Ascending aorta (tissue), 2 donors: Measurements from ENCODE around the gene PIEZO2. TPM values are rescaled to one million over a fixed set of nuclear protein-coding genes. Genes with fewer than 3 reads are reported as not detected.
A peak's percentile ranks its signal among the peaks of the same experiment; 100 is the strongest.
"Not testable (repeated sequence)": the region's sequence is repeated elsewhere in the genome, so short reads cannot be mapped to it uniquely, and the experiment has no call there.

Source experiments
- DNase-seq, 2 donors: peaks; one replicate each; pipeline ENCODE4 v3.0.0-alpha.2; 2019; ENCODE audit warnings: low spot score in 2 of 2
- H3K27ac ChIP-seq, 2 donors: fragments of 200-600 bp; sonication (generic); one replicate each; pipeline ENCODE4 v1.5.1; 2016 to 2017; ENCODE audit warnings: mild to moderate bottlenecking in 1 of 2
- H3K27me3 ChIP-seq: fragments of 200-600 bp; sonication (generic); one replicate; pipeline ENCODE4 v1.5.1; 2017
- H3K36me3 ChIP-seq, 2 donors: fragments of 200-600 bp; sonication (generic); one replicate each; pipeline ENCODE4 v1.5.1; 2016
- H3K4me1 ChIP-seq, 2 donors: fragments of 200-600 bp; sonication (generic); one replicate each; pipeline ENCODE4 v1.5.1; 2016 to 2017; ENCODE audit warnings: mild to moderate bottlenecking in 1 of 2
- H3K4me3 ChIP-seq, 2 donors: fragments of 200-600 bp; sonication (generic); one replicate each; pipeline ENCODE4 v1.5.1; 2016 to 2017; ENCODE audit warnings: mild to moderate bottlenecking in 1 of 2
- H3K9me3 ChIP-seq, 2 donors: fragments of 200-600 bp; sonication (generic); one replicate each; pipeline ENCODE4 v1.5.1; 2016
- CTCF ChIP-seq, 3 experiments: fragments of 200-600 bp in 2 of 3; fragments of 450-650 bp in 1 of 3; sonication (generic) in 2 of 3; IDR thresholded peaks; one replicate each; pipeline ENCODE4 v1.5.1; 2016 to 2019; ENCODE audit warnings: antibody characterized with exemption in 3 of 3, mild to moderate bottlenecking in 1 of 3, moderate library complexity in 1 of 3
- intact Hi-C: fragments of 100-400 bp; cut with DNase I; formaldehyde crosslinking; loops from one replicate; pipeline ENCODE4 v1.15.1; 2023
- total RNA-seq: library from RNA; depleted of rRNA; stranded (reverse); fragments of >200 nt; gene quantifications from one replicate; pipeline ENCODE4 v1.1.0, GENCODE V29; 2016

PIEZO2 gene
- total RNA-seq, 1 donor from 2014 or later, result 3.1 TPM

- intact Hi-C loops, result no loop called here
- Histone ChIP-seq H3K9me3 (no peaks in the 10 kb centered on the region), H3K36me3 (no peaks in the 10 kb centered on the region), H3K4me1 (no peaks in the 10 kb centered on the region), H3K4me3 (no peak overlapping the region), H3K27ac (no peak overlapping the region), H3K27me3 (no peaks in the 10 kb centered on the region)
- TF ChIP-seq CTCF (IDR thresholded peaks at IDR 0.05), result no peak
- peak in 1 of 2 donors; percentile 67 for DNase-seq
These were observed 489.0 kb downstream of the PIEZO2 start for GRCh38 chr18:10660179-10660884.

- intact Hi-C loops, result no loop called here
- no peak for TF ChIP-seq CTCF (IDR thresholded peaks at IDR 0.05)
- Histone ChIP-seq H3K36me3 (no peaks in the 10 kb centered on the region), H3K27me3 (no peaks in the 10 kb centered on the region), H3K4me3 (no peak overlapping the region), H3K9me3 (no peaks in the 10 kb centered on the region), H3K27ac (no peak overlapping the region), H3K4me1 (no peaks in the 10 kb centered on the region)
- DNase-seq, result no peak
These were observed 489.8 kb downstream of the PIEZO2 start for GRCh38 chr18:10659594-10659993.

GRCh38 chr18:10659000-10659399, 490.4 kb downstream of the PIEZO2 start:
- intact Hi-C loops, result no loop called here
- TF ChIP-seq CTCF (IDR thresholded peaks at IDR 0.05), result no peak

GRCh38 chr18:10644003-10644402, 505.4 kb downstream of the PIEZO2 start:
- H3K9me3 ChIP-seq, H3K36me3 ChIP-seq, H3K4me1 ChIP-seq, intact Hi-C loops, H3K27ac ChIP-seq, H3K27me3 ChIP-seq, DNase-seq, H3K4me3 ChIP-seq: not testable (repeated sequence)

More at GRCh38 chr18:10659000-10659399, 490.4 kb downstream of the PIEZO2 start:
- Histone ChIP-seq H3K27me3 (no peaks in the 10 kb centered on the region), H3K4me3 (no peak overlapping the region), H3K4me1 (no peaks in the 10 kb centered on the region), H3K36me3 (no peaks in the 10 kb centered on the region), H3K9me3 (no peaks in the 10 kb centered on the region), H3K27ac (no peak overlapping the region)
- no peak for DNase-seq

- H3K36me3 ChIP-seq, H3K4me3 ChIP-seq, H3K27ac ChIP-seq, H3K4me1 ChIP-seq, intact Hi-C loops, H3K9me3 ChIP-seq, DNase-seq, H3K27me3 ChIP-seq: not testable (repeated sequence)
These were observed 506.3 kb downstream of the PIEZO2 start for GRCh38 chr18:10642915-10643524.

- H3K27ac ChIP-seq, H3K36me3 ChIP-seq, H3K27me3 ChIP-seq, H3K9me3 ChIP-seq, H3K4me3 ChIP-seq, H3K4me1 ChIP-seq, DNase-seq, intact Hi-C loops: not testable (repeated sequence)
These were observed 510.9 kb downstream of the PIEZO2 start for GRCh38 chr18:10638539-10638885.

GRCh38 chr18:10637858-10638538, 511.4 kb downstream of the PIEZO2 start:
- H3K9me3 ChIP-seq, H3K27me3 ChIP-seq, H3K27ac ChIP-seq, H3K4me1 ChIP-seq, H3K4me3 ChIP-seq, H3K36me3 ChIP-seq, DNase-seq, intact Hi-C loops: not testable (repeated sequence)

- H3K9me3 ChIP-seq, H3K4me3 ChIP-seq, H3K27me3 ChIP-seq, intact Hi-C loops, H3K36me3 ChIP-seq, H3K27ac ChIP-seq, DNase-seq, H3K4me1 ChIP-seq: not testable (repeated sequence)
These were observed 520.3 kb downstream of the PIEZO2 start for GRCh38 chr18:10629076-10629475.

GRCh38 chr18:10626606-10627213, 522.7 kb downstream of the PIEZO2 start:
- intact Hi-C loops, H3K9me3 ChIP-seq: not testable (repeated sequence)

GRCh38 chr18:10623606-10624005, 525.8 kb downstream of the PIEZO2 start:
- DNase-seq, H3K4me3 ChIP-seq, H3K4me1 ChIP-seq, H3K27ac ChIP-seq, intact Hi-C loops, H3K9me3 ChIP-seq, H3K27me3 ChIP-seq, H3K36me3 ChIP-seq: not testable (repeated sequence)

More at GRCh38 chr18:10626606-10627213, 522.7 kb downstream of the PIEZO2 start:
- not testable (repeated sequence) for H3K27me3 ChIP-seq, H3K4me1 ChIP-seq, H3K27ac ChIP-seq, DNase-seq, H3K4me3 ChIP-seq, H3K36me3 ChIP-seq

GRCh38 chr18:10622982-10623381, 526.4 kb downstream of the PIEZO2 start:
- DNase-seq, H3K27me3 ChIP-seq, H3K27ac ChIP-seq, H3K9me3 ChIP-seq, intact Hi-C loops, H3K36me3 ChIP-seq, H3K4me1 ChIP-seq, H3K4me3 ChIP-seq: not testable (repeated sequence)
